CD1c-positive myeloid dendritic cell (primary cell): Measurements from ENCODE around the gene LIF.
A peak's percentile ranks its signal among the peaks of the same experiment; 100 is the strongest.
"Not testable (repeated sequence)": the region's sequence is repeated elsewhere in the genome, so short reads cannot be mapped to it uniquely, and the experiment has no call there.

Experiments
- DNase-seq: peaks from one replicate; pipeline ENCODE4 v3.0.0-alpha.2; 2016; ENCODE audit errors: extremely low spot score

LIF gene

GRCh38 chr22:30208631-30209603 lies 37.6 kb downstream of the LIF start:
- peak; percentile 58 for DNase-seq

GRCh38 chr22:30206944-30207343 lies 39.6 kb downstream of the LIF start:
- peak; percentile 16 for DNase-seq

- peak; percentile 61 for DNase-seq
These were observed 41.1 kb downstream of the LIF start for GRCh38 chr22:30205281-30206115.

- DNase-seq: no peak
These were observed 41.8 kb downstream of the LIF start for GRCh38 chr22:30204742-30205111.

GRCh38 chr22:30204015-30204741 lies 42.4 kb downstream of the LIF start:
- no peak for DNase-seq

GRCh38 chr22:30202531-30203006 lies 44.0 kb downstream of the LIF start:
- DNase-seq: no peak

- DNase-seq: no peak
These were observed 44.6 kb downstream of the LIF start for GRCh38 chr22:30201945-30202344.

GRCh38 chr22:30200905-30201304 lies 45.7 kb downstream of the LIF start:
- not testable (repeated sequence) for DNase-seq

GRCh38 chr22:30198921-30199320 lies 47.6 kb downstream of the LIF start:
- DNase-seq: no peak

- no peak for DNase-seq
These were observed 48.3 kb downstream of the LIF start for GRCh38 chr22:30198152-30198825.

- no peak for DNase-seq
These were observed 49.2 kb downstream of the LIF start for GRCh38 chr22:30197389-30197788.

GRCh38 chr22:30196880-30197336 lies 49.7 kb downstream of the LIF start:
- DNase-seq: no peak

- peak; percentile 91 for DNase-seq
These were observed 50.2 kb downstream of the LIF start for GRCh38 chr22:30196141-30196879.

GRCh38 chr22:30195245-30196140 lies 51.1 kb downstream of the LIF start:
- peak; percentile 61 for DNase-seq

GRCh38 chr22:30193031-30193775 lies 53.4 kb downstream of the LIF start:
- DNase-seq: peak; percentile 50

GRCh38 chr22:30192427-30192826 lies 54.1 kb downstream of the LIF start:
- DNase-seq: peak; percentile 31

GRCh38 chr22:30191040-30191701 lies 55.4 kb downstream of the LIF start:
- no peak for DNase-seq

- no peak for DNase-seq
These were observed 56.0 kb downstream of the LIF start for GRCh38 chr22:30190574-30190973.
